ENCODE measurements around the gene TTC33.
"Not testable (repeated sequence)": the region's sequence is repeated elsewhere in the genome, so short reads cannot be mapped to it uniquely, and the experiment has no call there.

The TTC33 gene

GRCh38 chr5:40714001-40714400, 41.8 kb downstream of the TTC33 start:
- DNase-seq: no peak

GRCh38 chr5:40710575-40710974, 45.2 kb downstream of the TTC33 start:
- not testable (repeated sequence) for DNase-seq

- DNase-seq: not testable (repeated sequence)
Observed at GRCh38 chr5:40705484-40705883, 50.3 kb downstream of the TTC33 start.

- not testable (repeated sequence) for DNase-seq
Observed at GRCh38 chr5:40702027-40702426, 53.7 kb downstream of the TTC33 start.

GRCh38 chr5:40700116-40700782, 55.5 kb downstream of the TTC33 start:
- no peak for DNase-seq

- DNase-seq: no peak
Observed at GRCh38 chr5:40694433-40694832, 61.3 kb downstream of the TTC33 start.

- DNase-seq: no peak
Observed at GRCh38 chr5:40691894-40692293, 63.9 kb downstream of the TTC33 start.

GRCh38 chr5:40690267-40690666, 65.5 kb downstream of the TTC33 start:
- DNase-seq: no peak

- peak; percentile 61 for DNase-seq
Observed at GRCh38 chr5:40689438-40689837, 66.3 kb downstream of the TTC33 start.

- no peak for DNase-seq
Observed at GRCh38 chr5:40688996-40689395, 66.8 kb downstream of the TTC33 start.

GRCh38 chr5:40688127-40688761, 67.5 kb downstream of the TTC33 start:
- DNase-seq: peak; percentile 93

- DNase-seq: no peak
Observed at GRCh38 chr5:40687321-40687720, 68.4 kb downstream of the TTC33 start.

- no peak for DNase-seq
Observed at GRCh38 chr5:40685976-40686486, 69.7 kb downstream of the TTC33 start.

GRCh38 chr5:40685193-40685592, 70.6 kb downstream of the TTC33 start:
- DNase-seq: no peak

GRCh38 chr5:40683305-40683704, 72.5 kb downstream of the TTC33 start:
- no peak for DNase-seq

GRCh38 chr5:40682154-40683017, 73.4 kb downstream of the TTC33 start:
- DNase-seq: no peak

GRCh38 chr5:40681363-40682153, 74.2 kb downstream of the TTC33 start:
- DNase-seq: peak; percentile 62

- peak; percentile 66 for DNase-seq
Observed at GRCh38 chr5:40680741-40681362, 74.9 kb downstream of the TTC33 start.

- DNase-seq: peak; percentile 59
Observed at GRCh38 chr5:40679913-40680681, 75.7 kb downstream of the TTC33 start, which contains the start of gene PTGER4. Gene PTGER4, plus strand, starts transcription at chr5:40679915. Its CDS starts 1,079 bp downstream, at chr5:40680994.

- DNase-seq: peak; percentile 93
Observed at GRCh38 chr5:40679148-40679912, 76.4 kb downstream of the TTC33 start.

All from stimulated activated CD8-positive, alpha-beta memory T cell treated with anti-CD3 and anti-CD28 coated beads, Interleukin-4, amount 100 ng/mL, for 48 hours (primary cell).